H1 (cell line): ENCODE results near the gene SOX8.

Source experiments
- BRCA1 ChIP-seq: IDR thresholded peaks from 2 replicates; pipeline ENCODE4 v1.6.1; 2012; ENCODE audit warnings: low read depth, low read length, improper control_type of control experiment
- CBX8 ChIP-seq: fragments of 300-800, 300-1000 bp; sonication (generic); IDR thresholded peaks from 2 replicates; pipeline ENCODE4 v1.7.1; 2016; ENCODE audit warnings: low read depth, low read length, borderline replicate concordance
- CTCF ChIP-seq, 3 experiments: IDR thresholded peaks; 1 replicate in 2 of 3; 2 replicates in 1 of 3; pipeline versions ENCODE4 v1.5.1 to v1.6.1; 2011; ENCODE audit warnings: low read length in 3 of 3, mild to moderate bottlenecking in 3 of 3, inconsistent platforms in 2 of 3, low read depth in 1 of 3, moderate library complexity in 1 of 3; ENCODE audit not compliant: insufficient read depth in 1 of 3; ENCODE audit errors: control extremely low read depth in 1 of 3
- EP300 ChIP-seq, 2 experiments: IDR thresholded peaks; 1 replicate in 1 of 2; 2 replicates in 1 of 2; pipeline ENCODE4 v1.6.1; 2011 to 2012; ENCODE audit warnings: low read depth in 2 of 2, low read length in 2 of 2, mild to moderate bottlenecking in 2 of 2, borderline replicate concordance in 1 of 2, inconsistent platforms in 1 of 2, moderate library complexity in 1 of 2
- EZH2 ChIP-seq: fragments of 200-600 bp; sonication (generic); IDR thresholded peaks from 2 replicates; pipeline ENCODE4 v1.7.1; 2012; ENCODE audit warnings: low read depth, mild to moderate bottlenecking, moderate library complexity, low read length, inconsistent platforms; ENCODE audit not compliant: severe bottlenecking
- JUND ChIP-seq: IDR thresholded peaks from 2 replicates; pipeline ENCODE4 v1.6.1; 2011; ENCODE audit warnings: mild to moderate bottlenecking, improper control_type of control experiment, low read length
- KDM1A ChIP-seq: fragments of 200-600, 300-600 bp; sonication (generic); IDR thresholded peaks from 2 replicates; pipeline ENCODE4 v1.7.1; 2016; ENCODE audit warnings: mild to moderate bottlenecking, low read length, borderline replicate concordance
- POLR2AphosphoS5 ChIP-seq: IDR thresholded peaks from 2 replicates; pipeline ENCODE4 v1.6.1; 2011; ENCODE audit warnings: low read depth, low read length
- RXRA ChIP-seq: IDR thresholded peaks from 2 replicates; pipeline ENCODE4 v1.6.1; 2011; ENCODE audit warnings: low read depth, mild to moderate bottlenecking, low read length, moderate library complexity; ENCODE audit not compliant: insufficient read depth
- SIX5 ChIP-seq: IDR thresholded peaks from 2 replicates; pipeline ENCODE4 v1.6.1; 2011; ENCODE audit warnings: mild to moderate bottlenecking, low read depth, low read length
- SP4 ChIP-seq: IDR thresholded peaks from 2 replicates; pipeline ENCODE4 v1.6.1; 2012; ENCODE audit warnings: low read length, inconsistent platforms
- TBP ChIP-seq: IDR thresholded peaks from 2 replicates; pipeline ENCODE4 v1.6.1; 2011; ENCODE audit warnings: low read depth, low read length, improper control_type of control experiment
- TF ChIP-seq, protein P1 (sequence below): IDR thresholded peaks from 2 replicates; pipeline ENCODE4 v1.6.1; 2011; ENCODE audit warnings: low read length, improper control_type of control experiment

- TF ChIP-seq CTCF (IDR thresholded peaks at IDR 0.05; ENCODE audit: control extremely low read depth in 1 of 3, insufficient read depth in 1 of 3, low read depth in 1 of 3, low read length in 3 of 3) (no peak), POLR2AphosphoS5 (no peak), CBX8 (no peak), SP4 (no peak), SIX5 (no peak), EP300 (IDR thresholded peaks at IDR 0.05; ENCODE audit: borderline replicate concordance in 1 of 2, low read depth in 2 of 2, low read length in 2 of 2) (no peak), RXRA (no peak), TBP (no peak), KDM1A (no peak), EZH2 (no peak), BRCA1 (no peak), JUND (no peak)
- TF ChIP-seq, protein P1, sequence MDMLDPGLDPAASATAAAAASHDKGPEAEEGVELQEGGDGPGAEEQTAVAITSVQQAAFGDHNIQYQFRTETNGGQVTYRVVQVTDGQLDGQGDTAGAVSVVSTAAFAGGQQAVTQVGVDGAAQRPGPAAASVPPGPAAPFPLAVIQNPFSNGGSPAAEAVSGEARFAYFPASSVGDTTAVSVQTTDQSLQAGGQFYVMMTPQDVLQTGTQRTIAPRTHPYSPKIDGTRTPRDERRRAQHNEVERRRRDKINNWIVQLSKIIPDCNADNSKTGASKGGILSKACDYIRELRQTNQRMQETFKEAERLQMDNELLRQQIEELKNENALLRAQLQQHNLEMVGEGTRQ = no peak
These were observed 13.8 kb upstream of the SOX8 start for GRCh38 chr16:967546-968295.
